Liver (tissue), 3 donors: ENCODE results near the gene OR2L8.

ENCODE experiments used
- CTCF ChIP-seq: fragments of 150-350 bp; IDR thresholded peaks from 2 replicates; pipeline ENCODE4 v1.5.1; 2017; ENCODE audit warnings: improper control_type of control experiment, low read depth, low read length; ENCODE audit not compliant: missing input control
- EGR1 ChIP-seq, 2 donors: IDR thresholded peaks; 2 replicates each; pipeline ENCODE4 v1.6.1; 2016 to 2018; ENCODE audit warnings: antibody characterized with exemption in 2 of 2, low read depth in 2 of 2
- JUND ChIP-seq, 2 donors: IDR thresholded peaks; 2 replicates each; pipeline ENCODE4 v1.6.1; 2016; ENCODE audit warnings: antibody characterized with exemption in 2 of 2
- donor health status: healthy.
- donor health status: healthy.

- TF ChIP-seq JUND (IDR thresholded peaks at IDR 0.05): no peak
- TF ChIP-seq EGR1 (IDR thresholded peaks at IDR 0.05; ENCODE audit: low read depth in 2 of 2): no peak
- TF ChIP-seq CTCF: no peak
Observed at GRCh38 chr1:247992986-247993385, 44.3 kb downstream of the OR2L8 start.
